Measurements from ENCODE around the gene TM9SF4.
A peak's percentile ranks its signal among the peaks of the same experiment; 100 is the strongest.
"Not testable (repeated sequence)": the region's sequence is repeated elsewhere in the genome, so short reads cannot be mapped to it uniquely, and the experiment has no call there.

TM9SF4 gene

GRCh38 chr20:32159766-32160221 is 50.3 kb downstream of the TM9SF4 start:
- DNase-seq, result no peak

GRCh38 chr20:32160341-32160740 is 50.8 kb downstream of the TM9SF4 start:
- DNase-seq, result no peak

GRCh38 chr20:32162351-32162750 is 52.8 kb downstream of the TM9SF4 start:
- no peak for DNase-seq

- no peak for DNase-seq
These were observed 54.4 kb downstream of the TM9SF4 start for GRCh38 chr20:32163951-32164350.

- no peak for DNase-seq
These were observed 55.6 kb downstream of the TM9SF4 start for GRCh38 chr20:32164984-32165735.

GRCh38 chr20:32165836-32166545 is 56.5 kb downstream of the TM9SF4 start:
- no peak for DNase-seq

- no peak for DNase-seq
These were observed 58.0 kb downstream of the TM9SF4 start for GRCh38 chr20:32167552-32167951.

GRCh38 chr20:32168184-32168910 is 58.8 kb downstream of the TM9SF4 start:
- DNase-seq, result no peak

- not testable (repeated sequence) for DNase-seq
These were observed 68.2 kb downstream of the TM9SF4 start for GRCh38 chr20:32177696-32178095.

- no peak for DNase-seq
These were observed 70.0 kb downstream of the TM9SF4 start for GRCh38 chr20:32179515-32179914.

GRCh38 chr20:32179934-32180333 is 70.4 kb downstream of the TM9SF4 start:
- no peak for DNase-seq

- DNase-seq, result no peak
These were observed 72.1 kb downstream of the TM9SF4 start for GRCh38 chr20:32181606-32182005.

GRCh38 chr20:32183947-32184635 is 74.6 kb downstream of the TM9SF4 start:
- no peak for DNase-seq

GRCh38 chr20:32184961-32185603 is 75.6 kb downstream of the TM9SF4 start:
- no peak for DNase-seq

GRCh38 chr20:32186506-32186905 is 77.0 kb downstream of the TM9SF4 start:
- DNase-seq, result no peak

GRCh38 chr20:32188376-32189122 is 79.0 kb downstream of the TM9SF4 start:
- DNase-seq, result no peak

- DNase-seq, result no peak
These were observed 79.6 kb downstream of the TM9SF4 start for GRCh38 chr20:32189123-32189410.

GRCh38 chr20:32189691-32190615 is 80.4 kb downstream of the TM9SF4 start:
- peak; percentile 30 for DNase-seq

- DNase-seq, result no peak
These were observed 81.3 kb downstream of the TM9SF4 start for GRCh38 chr20:32190616-32191415.

GRCh38 chr20:32191422-32191821 is 81.9 kb downstream of the TM9SF4 start:
- no peak for DNase-seq

Data from T-helper 9 cell (primary cell).